Bone marrow (tissue), 2 donors: ENCODE results near the gene EOMES.
"Not testable (repeated sequence)": the region's sequence is repeated elsewhere in the genome, so short reads cannot be mapped to it uniquely, and the experiment has no call there.

Experiments used
- DNase-seq, 2 donors: peaks; one replicate each; lab custom pipeline; 2025; lab: John Stamatoyannopoulos, UW

Gene EOMES

DNA sequence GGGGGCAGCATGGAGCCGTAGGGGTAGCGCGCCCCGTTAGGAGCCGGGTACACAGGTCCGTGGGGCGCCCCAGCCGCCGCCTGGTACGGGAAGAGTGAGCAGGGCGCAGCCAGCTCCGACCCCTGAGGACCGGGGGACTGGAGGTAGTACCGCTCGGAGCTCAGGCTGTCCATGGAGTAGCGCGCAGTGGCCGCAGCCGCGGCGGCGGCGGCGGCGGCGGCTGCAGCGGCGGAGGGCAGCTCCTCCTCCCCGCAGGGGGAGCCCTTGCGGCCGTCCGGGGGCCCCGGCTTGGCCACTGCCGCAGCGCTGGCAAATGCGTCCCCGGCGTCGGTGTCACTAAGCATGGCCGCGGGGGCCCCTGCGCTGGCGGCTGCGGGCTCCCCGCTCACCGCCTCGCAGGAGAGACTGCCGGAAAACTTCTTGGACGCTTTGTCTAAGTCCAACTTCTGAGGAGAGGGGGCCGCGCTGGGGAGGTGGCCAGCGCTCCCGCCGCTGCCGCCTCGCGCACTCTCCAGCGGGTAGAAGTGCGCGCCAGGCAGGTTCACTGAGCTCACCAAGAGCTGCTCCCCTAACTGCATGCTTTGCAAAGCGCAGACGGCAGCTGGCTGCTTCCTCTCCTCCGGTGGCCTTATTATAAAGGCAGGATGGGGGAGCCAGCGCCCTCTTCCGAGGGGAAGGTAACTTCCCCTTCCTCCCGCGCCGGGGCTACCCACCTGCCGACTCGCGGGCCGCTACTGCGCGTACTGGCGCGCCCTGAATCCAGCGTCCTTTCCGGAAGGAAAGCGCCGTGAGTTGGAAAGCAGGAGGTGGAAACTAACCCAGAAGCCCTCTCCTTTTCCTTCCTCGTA lies at the start of gene EOMES:
EOMES (minus strand) TSS at position 607 of the 848 bp plus-strand sequence; CDS start at position 578, 29 bp downstream.
- no peak for DNase-seq

DNA sequence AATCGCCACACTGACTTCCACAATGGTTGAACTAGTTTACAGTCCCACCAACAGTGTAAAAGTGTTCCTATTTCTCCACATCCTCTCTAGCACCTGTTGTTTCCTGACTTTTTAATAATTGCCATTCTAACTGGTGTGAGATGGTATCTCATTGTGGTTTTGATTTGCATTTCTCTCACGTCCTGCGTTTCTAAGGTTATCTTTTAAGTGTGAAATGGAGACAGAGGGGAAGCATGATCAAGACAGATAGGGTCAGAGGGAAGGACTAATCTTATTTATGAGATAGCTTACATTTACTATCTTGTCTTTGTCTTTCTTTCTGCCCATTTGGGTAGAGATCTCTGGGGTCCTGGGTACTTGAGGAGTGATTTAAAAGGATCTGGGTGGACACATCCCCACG lies 48.3 kb upstream of the EOMES start:
- DNase-seq = not testable (repeated sequence)

DNA sequence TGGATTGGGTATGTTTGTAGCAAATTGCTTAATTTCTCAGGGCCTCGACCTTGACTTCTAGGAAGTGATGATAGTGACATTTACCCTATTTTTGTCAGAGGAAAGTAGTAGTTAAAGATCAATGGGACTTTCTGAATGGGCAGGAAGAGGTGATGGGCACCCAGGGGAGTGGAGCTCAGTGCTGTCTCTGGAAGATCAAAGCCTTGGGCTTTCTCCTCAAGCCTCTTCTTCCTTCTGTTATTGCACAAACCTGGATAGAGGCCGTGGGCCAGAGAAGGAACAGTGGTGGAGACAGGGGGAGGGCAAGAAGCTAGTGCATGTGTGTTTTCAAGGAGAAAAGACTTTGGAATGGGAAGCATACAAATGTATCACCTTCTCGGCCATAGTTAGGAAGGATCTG lies 44.9 kb upstream of the EOMES start:
- no peak for DNase-seq

DNA sequence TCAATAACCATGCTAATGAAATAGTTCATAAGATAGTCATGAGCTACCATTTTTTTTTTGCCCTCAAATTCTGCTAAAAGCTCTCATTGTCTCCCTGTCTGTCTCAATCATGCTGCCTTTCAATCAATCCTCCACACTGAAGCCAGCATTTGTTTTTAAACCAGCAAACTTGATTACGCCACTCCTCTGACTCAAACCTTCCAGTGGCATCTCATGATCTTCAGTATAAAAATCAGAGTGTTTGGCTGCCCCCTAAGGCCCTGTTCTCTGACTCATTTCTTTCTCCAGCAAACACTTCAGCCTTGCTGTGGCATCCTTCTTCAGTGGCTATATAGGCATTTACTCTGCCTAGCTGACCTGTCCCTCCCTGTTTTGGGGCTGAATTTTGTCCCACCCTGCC lies 36.0 kb upstream of the EOMES start:
- no peak for DNase-seq

DNA sequence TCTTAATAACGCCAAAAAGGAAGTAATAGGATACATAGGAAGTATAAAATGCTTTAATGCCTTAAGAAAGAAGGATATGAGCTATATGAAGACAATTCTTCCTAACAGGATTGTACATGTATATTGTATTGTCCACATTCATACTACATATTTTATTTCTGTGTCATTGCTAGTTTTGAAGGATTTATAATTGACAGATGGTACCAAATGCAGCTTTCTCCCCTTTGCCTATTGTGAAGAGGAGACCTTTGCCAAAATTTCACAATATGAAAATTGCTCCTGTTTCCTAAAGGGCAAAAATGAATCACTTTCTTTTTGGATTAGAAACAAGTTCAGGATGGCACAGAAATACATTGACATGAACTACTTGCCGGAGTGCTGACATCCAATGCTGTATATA lies 34.8 kb upstream of the EOMES start:
- DNase-seq = no peak

DNA sequence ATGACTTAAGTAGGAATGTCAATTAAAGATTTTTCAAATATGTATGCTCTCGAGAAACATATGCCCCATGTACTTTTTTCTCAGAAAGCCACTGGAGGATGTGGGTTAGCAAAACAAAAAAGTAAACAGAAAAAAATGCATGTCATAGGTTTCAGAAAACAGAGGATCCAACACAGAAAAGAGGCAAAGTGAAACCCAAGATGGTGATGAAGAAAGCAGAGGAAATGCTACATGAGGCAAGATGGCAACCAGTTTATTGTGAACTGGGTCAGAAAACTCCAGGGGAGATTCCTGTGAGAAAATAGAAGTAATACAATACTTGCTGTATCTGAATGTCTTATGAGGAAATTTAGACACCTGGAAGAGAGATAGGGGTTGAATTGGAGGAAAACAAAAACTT lies 30.8 kb upstream of the EOMES start:
- DNase-seq = no peak

DNA sequence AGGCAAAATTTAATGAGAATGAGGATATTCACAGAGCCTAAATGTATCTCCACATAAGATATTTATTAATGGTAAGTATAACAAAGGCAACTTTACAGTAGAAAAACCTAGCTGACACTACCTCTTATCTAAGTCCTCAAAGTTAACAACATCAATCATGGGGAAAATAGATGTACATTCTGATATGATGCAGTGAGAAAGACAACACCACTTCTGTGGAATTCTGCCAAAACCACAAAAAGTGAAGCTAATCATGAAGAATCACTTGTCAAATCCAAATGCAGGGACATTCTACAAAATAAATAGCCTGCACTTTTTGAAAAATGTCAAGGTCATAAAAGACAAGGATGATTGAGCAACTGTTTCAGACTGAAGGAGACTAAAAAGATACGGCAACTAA lies 27.5 kb upstream of the EOMES start:
- DNase-seq = no peak

DNA sequence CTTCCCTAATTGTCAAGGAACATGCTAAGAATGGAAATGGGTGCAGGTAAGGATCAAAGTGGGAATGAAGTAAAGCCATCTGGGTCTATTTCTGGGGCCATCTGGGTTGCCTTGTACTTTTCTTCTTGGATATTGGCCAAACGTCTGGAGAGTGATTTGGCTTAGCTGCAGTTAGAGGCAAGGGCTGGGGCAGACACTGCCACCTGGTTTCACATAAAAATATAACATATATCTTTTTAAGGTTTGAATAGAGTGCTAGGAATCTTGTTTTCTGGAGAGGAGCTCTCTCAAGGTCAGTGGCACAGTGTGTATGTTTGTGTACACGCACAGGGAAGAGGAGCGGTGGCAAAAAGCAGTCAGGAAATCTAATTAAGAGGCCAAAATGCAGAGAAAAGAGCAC lies 24.7 kb upstream of the EOMES start:
- no peak for DNase-seq

DNA sequence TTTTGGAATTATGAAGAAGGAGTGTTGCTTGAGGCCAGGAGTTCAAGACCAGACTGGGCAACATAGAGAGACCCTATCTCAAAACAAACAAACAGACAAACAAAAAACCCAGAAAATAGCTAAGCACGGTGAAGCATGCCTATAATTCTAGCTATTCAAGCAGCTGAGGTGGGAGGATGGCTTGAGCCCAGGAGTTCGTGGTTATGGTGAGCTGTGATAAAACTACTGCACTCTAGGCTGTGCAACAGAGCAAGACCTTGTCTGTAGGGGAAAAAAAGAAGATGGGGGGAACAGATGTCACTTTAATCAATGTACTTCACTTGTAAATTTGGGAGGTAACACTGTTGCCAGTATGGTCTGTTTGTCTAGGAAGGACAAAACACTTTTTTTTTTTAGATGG lies 18.7 kb upstream of the EOMES start:
- DNase-seq = no peak

DNA sequence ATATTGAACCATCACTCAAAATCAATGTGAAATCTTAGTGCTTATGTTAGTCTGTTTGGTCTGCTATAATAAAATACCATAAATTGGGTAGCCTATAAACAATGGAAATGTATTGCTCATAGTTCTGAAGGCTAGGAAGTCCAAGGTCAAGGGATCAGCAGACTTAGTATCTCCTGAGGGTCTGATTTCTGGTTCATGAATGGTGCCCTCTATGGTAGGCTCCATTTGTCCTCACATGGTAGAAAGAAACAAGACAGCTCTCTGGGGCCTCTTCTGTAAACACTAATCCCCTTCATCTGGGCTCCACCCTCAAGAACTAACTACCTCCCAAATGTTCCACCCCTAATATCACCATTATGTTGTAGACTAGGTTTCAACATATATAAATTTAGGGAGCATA lies 15.0 kb upstream of the EOMES start:
- DNase-seq = no peak

DNA sequence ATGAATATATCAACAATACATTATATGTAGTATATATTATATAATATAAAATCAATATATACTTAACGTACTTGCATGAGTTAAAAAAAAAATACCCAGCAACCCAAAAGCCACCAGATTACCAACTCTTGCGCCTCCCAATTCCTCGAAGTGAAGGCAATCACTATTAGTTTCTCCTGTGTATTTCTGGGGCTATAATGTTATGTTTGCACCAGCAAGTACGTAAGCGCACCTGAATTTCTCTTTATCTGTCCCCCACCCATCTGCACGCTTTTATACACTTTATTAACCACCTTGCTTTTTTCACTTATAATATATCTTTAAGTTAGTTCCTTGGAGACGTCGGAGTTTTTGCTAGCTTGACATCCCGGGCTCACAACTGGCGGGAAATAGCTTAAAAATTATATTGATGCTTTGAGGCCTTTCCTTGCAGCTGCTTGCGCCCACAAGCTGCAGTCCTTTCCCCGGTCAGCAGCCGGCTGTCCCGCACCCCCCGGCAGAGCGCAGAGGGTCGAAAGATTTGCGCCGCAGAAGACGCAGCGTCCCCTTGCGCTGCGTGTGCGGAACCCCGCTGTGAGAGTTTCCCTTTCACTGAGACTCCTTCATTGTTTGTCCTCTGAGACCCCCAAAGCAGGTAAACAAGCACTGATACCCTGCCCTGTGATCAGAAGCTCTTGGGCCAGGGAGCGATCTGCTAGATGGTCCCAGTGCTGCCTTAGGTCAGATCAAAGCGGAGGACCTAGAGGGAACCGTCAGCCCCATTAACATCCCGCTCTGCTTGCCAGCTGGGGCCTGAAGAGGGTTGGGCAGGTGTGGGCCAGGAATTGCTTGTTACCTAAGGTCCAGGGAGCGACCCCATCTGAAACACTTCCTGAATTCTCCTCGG lies 8.9 kb upstream of the EOMES start:
- no peak for DNase-seq

DNA sequence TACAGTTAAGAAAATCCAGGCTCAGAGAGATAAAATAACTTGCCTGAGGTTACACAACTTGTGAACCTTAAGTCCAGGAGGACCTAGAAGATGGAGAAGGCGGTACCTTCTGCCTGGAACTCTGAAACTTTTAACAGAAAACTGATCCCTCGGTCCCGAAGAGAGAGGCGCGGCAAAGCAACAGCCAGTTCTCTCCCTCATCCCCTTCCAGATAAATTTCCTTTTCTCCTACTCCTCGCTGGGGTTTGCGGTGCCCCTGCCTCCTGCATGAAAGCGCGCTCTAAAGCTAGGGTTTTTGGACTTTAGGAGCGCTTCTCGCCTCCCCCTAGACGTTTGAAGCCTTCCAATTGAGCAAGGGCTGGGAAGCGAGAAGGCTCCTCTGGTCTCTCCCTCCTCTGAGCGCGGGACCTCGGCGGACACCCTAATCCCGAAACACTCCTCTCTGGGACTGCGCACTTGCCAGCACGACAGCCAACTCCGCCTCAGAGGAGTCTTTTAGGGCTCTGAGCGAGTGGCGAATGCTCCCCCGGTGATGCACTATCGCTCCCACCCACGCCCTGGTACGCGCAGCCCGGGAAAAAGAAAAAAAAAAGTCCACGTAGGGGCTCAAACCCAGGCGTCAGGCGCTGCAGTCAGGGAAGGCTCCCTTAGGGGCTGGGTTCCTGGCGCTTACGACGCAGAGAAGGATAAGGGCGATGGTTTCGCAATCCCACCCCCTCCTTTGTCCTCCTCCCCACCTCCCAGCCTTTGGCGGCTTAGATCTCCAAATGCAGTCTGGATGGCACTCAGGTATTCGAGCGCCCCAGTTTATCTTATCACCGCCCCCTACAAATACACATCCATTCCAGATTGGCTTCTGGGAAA lies 7.9 kb upstream of the EOMES start:
- DNase-seq = no peak

DNA sequence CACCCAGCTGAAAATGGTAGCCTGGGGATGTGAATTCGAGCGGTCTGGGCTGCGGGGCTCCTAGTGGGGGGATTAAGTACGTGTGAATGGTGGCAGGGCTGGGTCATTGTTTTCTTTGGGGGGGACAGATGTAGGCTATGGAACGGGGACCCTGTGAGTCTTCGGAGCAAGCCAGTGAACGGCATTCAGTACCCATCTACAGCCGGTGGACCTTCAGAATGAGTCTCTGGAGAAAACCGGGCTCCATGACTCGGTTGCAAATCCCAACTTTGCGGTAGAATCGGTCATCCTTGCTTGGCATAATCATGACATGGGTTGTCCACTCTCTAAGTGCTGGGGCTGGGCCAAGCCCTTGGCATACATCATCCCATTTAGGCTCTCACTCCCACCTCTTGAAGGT lies 7.2 kb upstream of the EOMES start:
- no peak for DNase-seq

DNA sequence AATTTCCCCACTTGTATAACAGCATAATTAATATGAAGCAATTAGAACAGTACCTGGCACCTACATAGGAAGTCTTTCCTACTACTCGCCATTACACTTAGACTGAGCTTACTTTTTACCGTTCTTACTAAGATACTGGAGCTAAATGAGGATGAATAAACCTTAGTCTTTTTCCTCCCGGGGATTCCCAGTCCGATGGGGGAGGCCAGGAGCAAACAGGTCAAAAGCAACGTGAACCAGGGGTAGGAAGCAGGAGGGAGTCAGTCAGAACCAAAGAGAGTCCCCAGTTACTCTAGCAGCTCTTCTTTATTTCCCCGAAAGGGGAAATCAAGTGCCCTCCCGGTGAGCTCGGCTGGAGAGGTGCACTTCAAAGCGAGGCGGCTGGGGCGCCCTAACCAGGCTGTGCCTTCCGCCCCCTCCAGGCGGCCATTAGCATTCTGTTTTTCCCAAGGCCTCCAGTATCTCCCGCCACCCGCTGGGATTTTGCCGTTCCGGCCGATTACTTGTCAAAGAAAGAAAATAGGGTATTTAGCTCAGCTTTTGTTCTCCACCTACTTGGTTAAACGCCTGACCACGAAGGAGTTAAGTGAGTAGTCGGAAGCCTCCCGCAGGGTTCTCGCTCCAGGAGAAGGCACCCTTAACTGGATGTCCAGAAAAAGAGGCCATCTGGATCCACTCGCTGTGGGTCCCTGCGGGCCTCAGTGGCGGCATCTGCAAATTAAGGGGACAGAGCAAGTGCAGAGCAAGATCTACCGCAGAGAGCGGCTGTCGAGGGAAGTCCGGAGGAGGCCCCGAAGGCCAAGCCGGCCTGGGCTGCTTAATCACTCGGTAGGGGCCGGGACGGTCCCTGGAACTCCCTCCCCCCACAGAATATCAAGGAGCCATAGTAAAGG lies 6.3 kb upstream of the EOMES start:
- DNase-seq = no peak

DNA sequence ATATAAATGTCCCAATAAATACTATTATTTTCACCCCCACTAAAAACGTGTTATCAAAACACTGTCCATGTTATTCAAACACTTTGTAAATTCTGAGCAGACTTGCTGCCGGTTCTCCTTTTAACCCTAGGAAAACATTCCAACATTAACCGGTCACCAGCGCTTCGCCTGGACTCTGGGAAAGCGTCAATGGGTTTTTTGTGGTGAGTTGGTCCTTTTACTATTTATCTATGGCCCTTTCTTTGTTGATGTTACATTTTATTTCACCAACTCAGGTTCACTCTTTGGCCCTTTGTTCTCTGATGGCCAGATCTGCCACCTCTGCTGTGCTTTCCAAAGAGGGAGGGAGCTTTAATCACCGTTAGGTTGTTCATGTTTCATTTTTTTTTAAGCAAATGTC lies 4.1 kb upstream of the EOMES start:
- no peak for DNase-seq

DNA sequence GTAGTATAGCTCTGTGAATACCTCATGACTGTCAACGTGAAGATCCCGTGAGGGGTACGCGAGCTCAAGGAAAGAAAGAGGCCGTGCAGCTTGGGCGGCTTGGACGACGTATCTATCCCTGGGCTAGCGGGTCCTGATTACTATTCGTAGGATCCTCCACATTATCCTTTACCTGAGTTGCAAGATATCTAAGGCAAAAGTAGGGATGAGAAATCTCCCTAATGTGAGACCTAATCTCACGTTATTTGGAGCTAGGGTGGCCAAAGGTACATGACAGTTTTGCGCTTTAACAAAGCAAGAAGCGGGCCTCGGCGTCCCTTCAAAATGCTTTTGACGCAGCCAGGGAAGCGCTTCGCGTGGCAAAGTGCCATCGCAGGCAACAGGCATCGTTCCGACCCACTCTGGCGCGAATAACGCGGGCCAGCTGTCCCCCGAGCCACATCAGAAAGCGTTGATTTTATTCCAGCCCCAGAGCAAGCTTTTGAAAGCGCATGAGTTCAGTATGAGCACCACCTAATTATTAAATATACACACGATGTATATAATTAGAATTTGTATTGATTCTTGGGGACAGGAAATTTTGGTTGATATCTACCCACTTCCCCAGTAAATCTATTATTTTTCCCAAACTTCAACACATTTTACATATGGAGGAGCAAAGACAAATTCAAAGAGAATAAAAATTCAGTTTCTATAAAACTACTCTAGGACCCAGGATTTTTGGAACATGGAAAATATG lies 2.5 kb upstream of the EOMES start:
- DNase-seq = no peak

DNA sequence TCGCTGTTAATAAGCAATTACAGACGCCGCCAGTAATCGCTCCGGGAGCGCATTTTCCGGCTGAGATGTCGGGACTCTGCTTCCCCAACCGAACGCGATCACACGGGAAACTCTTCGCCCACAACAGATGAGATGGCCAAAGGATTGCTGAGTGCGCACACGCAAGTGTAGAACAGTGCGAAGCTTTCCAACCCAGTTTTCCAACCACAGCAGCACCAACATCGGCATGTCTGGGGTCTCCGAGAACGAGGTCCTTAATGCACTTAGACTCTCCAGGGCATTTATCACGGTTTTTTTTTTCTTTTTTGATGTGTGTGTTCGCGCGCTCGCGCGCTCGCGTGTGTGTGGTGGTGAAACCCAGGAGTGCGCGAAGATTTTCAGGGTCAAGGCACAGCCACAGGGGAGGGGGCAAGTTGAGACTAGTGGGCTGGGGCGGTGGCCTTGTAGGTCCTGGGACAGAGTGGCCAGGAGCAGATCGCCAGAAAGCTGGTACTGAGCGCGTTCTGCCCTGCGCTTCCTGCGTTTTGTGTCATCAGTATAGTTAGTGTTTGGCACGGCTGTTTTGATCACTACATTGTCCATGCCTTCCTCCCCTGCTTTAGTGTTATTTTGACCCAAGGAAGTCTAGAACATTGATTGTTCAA lies 1.8 kb upstream of the EOMES start:
- no peak for DNase-seq

DNA sequence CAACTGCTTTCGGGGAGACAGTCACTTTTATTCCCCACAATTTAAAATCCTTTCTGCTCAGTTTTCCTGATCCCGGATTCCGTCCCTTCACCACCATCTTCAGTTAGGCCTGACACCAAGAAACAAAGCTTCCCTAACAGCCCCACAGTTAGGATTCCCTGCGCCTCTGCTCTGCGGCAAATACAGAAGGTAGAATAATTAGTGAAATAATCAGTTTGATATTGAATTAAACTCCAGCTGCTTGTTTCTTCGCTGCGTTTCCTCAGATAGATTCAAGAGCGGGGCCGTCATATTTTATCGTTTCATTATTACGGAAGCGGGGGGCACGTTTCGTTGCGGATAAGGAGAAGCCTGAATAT lies 1.3 kb upstream of the EOMES start:
- DNase-seq = no peak

DNA sequence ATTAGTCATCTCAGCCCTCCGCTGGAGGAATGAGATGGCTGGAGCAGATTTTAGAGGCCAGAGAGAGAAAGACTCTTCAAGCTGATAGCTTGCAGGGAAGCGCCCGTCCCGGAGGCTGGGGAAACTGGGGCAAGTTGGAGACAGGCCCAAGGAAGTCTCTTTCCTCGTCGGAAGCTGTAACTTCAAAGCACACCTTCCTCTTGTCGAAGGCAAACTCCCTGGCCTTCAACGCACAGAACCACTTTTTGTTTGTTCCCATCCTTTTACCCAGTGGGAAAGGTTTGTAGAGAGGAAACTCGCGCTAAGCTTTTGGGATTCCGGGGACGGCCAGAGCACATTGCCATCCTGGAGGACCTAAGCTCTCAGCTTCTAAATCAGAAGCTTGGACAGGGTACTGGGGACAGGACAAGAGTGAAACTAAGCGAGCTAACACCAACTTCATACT lies 900 bp upstream of the EOMES start:
- DNase-seq = no peak
